Measurements from ENCODE around the gene CCM2L.

CCM2L gene

GRCh38 chr20:32009564-32009963 lies 674 bp upstream of the CCM2L start:
- Histone ChIP-seq H3K9me3 (ENCODE audit: insufficient read depth, low read length) (no peaks in the 10 kb centered on the region), H3K27me3 (ENCODE audit: insufficient read depth, insufficient read length) (no peaks in the 10 kb centered on the region)

DNA sequence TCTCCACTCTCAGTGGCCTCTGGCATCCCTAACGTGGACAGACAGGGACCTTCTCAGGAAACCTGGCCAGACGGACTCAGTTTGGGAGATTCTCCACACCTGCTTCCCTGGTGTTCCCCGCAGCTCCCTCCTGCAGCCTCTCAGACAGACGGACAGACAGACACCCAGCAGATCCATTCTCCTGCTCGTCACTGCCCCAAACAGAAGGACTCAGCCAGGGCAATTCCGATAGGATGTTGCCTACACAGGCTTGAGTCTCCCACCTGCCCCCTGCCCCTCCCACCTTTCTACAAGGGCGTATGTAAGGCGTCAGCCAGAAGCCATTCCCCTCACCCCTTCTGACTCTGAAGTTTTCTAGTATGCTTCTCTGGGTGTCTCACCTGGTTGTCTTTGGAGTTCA lies 428 bp downstream of the CCM2L start:
- H3K9ac ChIP-seq (ENCODE audit: insufficient read length, low read depth) = peak overlapping the region; percentile 32
- no peak overlapping the region for H3K4me3 ChIP-seq (ENCODE audit: insufficient read length, low read depth)
- peaks cover 6% of the 10 kb centered on the region for H3K4me1 ChIP-seq (ENCODE audit: insufficient read depth, insufficient read length)
- TF ChIP-seq SUZ12 (IDR thresholded peaks at IDR 0.05; ENCODE audit: extremely low read depth, insufficient read depth, insufficient read length) (no peak), YY1 (IDR thresholded peaks at IDR 0.05; ENCODE audit: insufficient read depth, insufficient read length) (no peak), ZNF274 (IDR thresholded peaks at IDR 0.05; ENCODE audit: low read depth, low read length) (no peak)
- no peaks in the 10 kb centered on the region for H3K27me3 ChIP-seq (ENCODE audit: insufficient read depth, insufficient read length)
- DNase-seq (ENCODE audit: low read depth, low spot score) = no peak
- no peaks in the 10 kb centered on the region for H3K9me3 ChIP-seq (ENCODE audit: insufficient read depth, low read length)
- no peaks in the 10 kb centered on the region for H3K36me3 ChIP-seq (ENCODE audit: insufficient read depth, insufficient read length, low read length)

More at GRCh38 chr20:32009564-32009963, 674 bp upstream of the CCM2L start:
- Histone ChIP-seq H3K36me3 (ENCODE audit: insufficient read depth, insufficient read length, low read length) (no peaks in the 10 kb centered on the region), H3K4me1 (ENCODE audit: insufficient read depth, insufficient read length) (peaks cover 6% of the 10 kb centered on the region), H3K9ac (ENCODE audit: insufficient read length, low read depth) (no peak overlapping the region), H3K4me3 (ENCODE audit: insufficient read length, low read depth) (no peak overlapping the region)
- TF ChIP-seq SUZ12 (IDR thresholded peaks at IDR 0.05; ENCODE audit: extremely low read depth, insufficient read depth, insufficient read length) = no peak
- TF ChIP-seq ZNF274 (IDR thresholded peaks at IDR 0.05; ENCODE audit: low read depth, low read length) = no peak
- TF ChIP-seq YY1 (IDR thresholded peaks at IDR 0.05; ENCODE audit: insufficient read depth, insufficient read length) = no peak
- DNase-seq (ENCODE audit: low read depth, low spot score) = no peak

DNA sequence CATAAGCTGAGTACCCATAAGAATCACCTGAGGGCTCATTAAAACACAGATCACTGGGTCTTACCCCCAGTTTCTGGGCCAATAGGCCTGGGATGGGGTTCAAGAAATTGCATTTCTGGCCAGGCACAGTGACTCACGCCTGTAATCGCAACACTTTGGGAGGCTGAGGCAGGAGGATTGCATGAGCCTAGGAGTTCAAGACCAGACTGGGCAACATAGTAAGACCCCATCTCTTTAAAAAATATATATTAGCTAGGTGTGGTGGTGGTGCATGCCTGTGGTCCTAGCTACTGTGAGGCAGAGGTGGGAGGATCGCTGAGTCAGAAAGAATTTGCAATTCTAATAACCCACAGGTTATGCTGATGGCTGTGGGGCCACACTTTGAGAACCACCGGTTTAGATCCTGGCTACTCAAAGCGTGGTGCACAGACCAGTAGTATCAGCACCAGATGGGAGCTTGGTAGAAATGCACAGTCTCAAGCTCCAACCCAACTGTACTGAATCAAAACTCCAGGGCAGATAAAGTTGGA lies 2.0 kb downstream of the CCM2L start:
- TF ChIP-seq SUZ12 (IDR thresholded peaks at IDR 0.05; ENCODE audit: extremely low read depth, insufficient read depth, insufficient read length) = no peak
- no peak for TF ChIP-seq ZNF274 (IDR thresholded peaks at IDR 0.05; ENCODE audit: low read depth, low read length)
- no peak for TF ChIP-seq YY1 (IDR thresholded peaks at IDR 0.05; ENCODE audit: insufficient read depth, insufficient read length)
- no peak overlapping the region for H3K9ac ChIP-seq (ENCODE audit: insufficient read length, low read depth)
- no peaks in the 10 kb centered on the region for H3K9me3 ChIP-seq (ENCODE audit: insufficient read depth, low read length)
- no peak overlapping the region for H3K4me3 ChIP-seq (ENCODE audit: insufficient read length, low read depth)
- H3K27me3 ChIP-seq (ENCODE audit: insufficient read depth, insufficient read length) = peaks cover 5% of the 10 kb centered on the region
- H3K4me1 ChIP-seq (ENCODE audit: insufficient read depth, insufficient read length) = peaks cover 6% of the 10 kb centered on the region
- no peaks in the 10 kb centered on the region for H3K36me3 ChIP-seq (ENCODE audit: insufficient read depth, insufficient read length, low read length)
- no peak for DNase-seq (ENCODE audit: low read depth, low spot score)

DNA sequence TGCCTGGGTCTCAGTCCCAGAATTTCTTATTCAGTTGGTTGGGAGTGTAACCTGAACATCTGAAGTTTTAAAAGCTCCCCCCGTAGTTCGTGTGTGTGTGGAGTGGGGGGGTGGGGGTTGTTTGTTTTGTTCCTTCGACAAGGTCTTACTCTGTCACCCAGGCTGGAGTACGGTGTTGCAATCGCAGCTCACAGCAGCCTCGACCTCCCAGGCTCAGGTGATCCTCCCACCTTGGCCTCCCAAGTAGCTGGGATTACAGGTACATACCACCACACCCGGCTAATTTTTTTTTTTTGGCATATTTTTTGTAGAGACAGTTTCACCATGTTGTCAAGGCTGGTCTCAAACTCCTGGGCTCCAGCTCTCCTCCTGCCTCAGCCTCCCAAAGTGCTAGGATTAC lies 3.1 kb downstream of the CCM2L start:
- Histone ChIP-seq H3K4me3 (ENCODE audit: insufficient read length, low read depth) (no peak overlapping the region), H3K27me3 (ENCODE audit: insufficient read depth, insufficient read length) (peaks cover 11% of the 10 kb centered on the region), H3K36me3 (ENCODE audit: insufficient read depth, insufficient read length, low read length) (no peaks in the 10 kb centered on the region), H3K9me3 (ENCODE audit: insufficient read depth, low read length) (no peaks in the 10 kb centered on the region), H3K9ac (ENCODE audit: insufficient read length, low read depth) (no peak overlapping the region), H3K4me1 (ENCODE audit: insufficient read depth, insufficient read length) (peaks cover 6% of the 10 kb centered on the region)
- TF ChIP-seq YY1 (IDR thresholded peaks at IDR 0.05; ENCODE audit: insufficient read depth, insufficient read length) = no peak
- no peak for TF ChIP-seq SUZ12 (IDR thresholded peaks at IDR 0.05; ENCODE audit: extremely low read depth, insufficient read depth, insufficient read length)
- TF ChIP-seq ZNF274 (IDR thresholded peaks at IDR 0.05; ENCODE audit: low read depth, low read length) = no peak
- no peak for DNase-seq (ENCODE audit: low read depth, low spot score)

GRCh38 chr20:32017711-32018251 lies 7.5 kb downstream of the CCM2L start:
- H3K9me3 ChIP-seq (ENCODE audit: insufficient read depth, low read length) = no peaks in the 10 kb centered on the region
- DNase-seq (ENCODE audit: low read depth, low spot score) = no peak
- H3K36me3 ChIP-seq (ENCODE audit: insufficient read depth, insufficient read length, low read length) = no peaks in the 10 kb centered on the region
- peaks cover 4% of the 10 kb centered on the region for H3K4me1 ChIP-seq (ENCODE audit: insufficient read depth, insufficient read length)
- TF ChIP-seq ZNF274 (IDR thresholded peaks at IDR 0.05; ENCODE audit: low read depth, low read length) (no peak), YY1 (IDR thresholded peaks at IDR 0.05; ENCODE audit: insufficient read depth, insufficient read length) (no peak), SUZ12 (IDR thresholded peaks at IDR 0.05; ENCODE audit: extremely low read depth, insufficient read depth, insufficient read length) (no peak)
- peak overlapping the region; percentile 51 for H3K4me3 ChIP-seq (ENCODE audit: insufficient read length, low read depth)
- peak overlapping the region; percentile 74 for H3K9ac ChIP-seq (ENCODE audit: insufficient read length, low read depth)
- H3K27me3 ChIP-seq (ENCODE audit: insufficient read depth, insufficient read length) = peaks cover 11% of the 10 kb centered on the region

DNA sequence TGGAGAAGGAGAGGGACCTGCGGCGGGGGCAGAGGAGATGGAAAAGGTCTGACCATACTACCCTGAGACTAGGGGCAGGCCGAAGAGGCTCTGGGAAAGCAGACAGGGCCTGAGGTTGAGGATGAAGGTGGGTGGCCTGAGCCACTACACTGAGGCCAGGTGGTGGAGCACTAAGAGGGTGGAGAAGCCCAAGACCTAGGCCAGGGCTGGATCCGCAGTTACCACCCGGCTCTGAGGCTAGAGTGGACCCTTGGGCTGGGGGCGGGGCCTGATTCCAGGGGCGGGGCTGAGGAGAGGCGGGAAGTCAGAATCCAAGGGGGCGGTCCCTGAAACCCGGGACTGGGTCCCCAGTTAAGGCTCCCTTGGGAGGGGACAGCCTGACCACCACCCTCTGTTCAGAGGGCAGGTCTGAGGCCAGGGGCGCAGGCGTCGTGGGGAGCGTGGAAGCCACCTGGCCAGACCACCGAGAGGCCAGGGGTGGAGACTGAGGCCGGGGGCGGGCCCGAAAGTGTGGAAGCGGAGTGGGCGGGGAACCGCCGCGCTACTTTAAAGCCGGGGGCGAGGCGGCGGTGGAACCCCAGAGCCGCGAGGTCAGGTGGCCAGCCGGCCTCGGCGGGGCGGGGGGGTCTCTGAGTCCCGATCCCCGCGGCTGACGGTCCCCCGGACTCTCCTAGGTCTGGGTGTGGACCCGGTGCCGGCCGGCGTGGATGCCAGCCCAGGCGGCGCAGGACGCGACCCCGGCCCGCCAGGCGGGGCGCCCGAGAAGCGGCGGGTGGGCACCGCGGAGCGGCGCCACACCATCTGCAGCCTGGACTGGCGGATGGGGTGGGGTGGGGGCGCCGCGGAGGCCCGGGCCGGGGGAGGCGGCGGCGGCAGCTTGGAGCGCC lies 8.3 kb downstream of the CCM2L start:
- H3K36me3 ChIP-seq (ENCODE audit: insufficient read depth, insufficient read length, low read length) = no peaks in the 10 kb centered on the region
- H3K9ac ChIP-seq (ENCODE audit: insufficient read length, low read depth) = peak overlapping the region; percentile 74
- H3K4me3 ChIP-seq (ENCODE audit: insufficient read length, low read depth) = peak overlapping the region; percentile 51
- TF ChIP-seq ZNF274 (IDR thresholded peaks at IDR 0.05; ENCODE audit: low read depth, low read length) = no peak
- no peak for TF ChIP-seq YY1 (IDR thresholded peaks at IDR 0.05; ENCODE audit: insufficient read depth, insufficient read length)
- no peak for TF ChIP-seq SUZ12 (IDR thresholded peaks at IDR 0.05; ENCODE audit: extremely low read depth, insufficient read depth, insufficient read length)
- no peaks in the 10 kb centered on the region for H3K9me3 ChIP-seq (ENCODE audit: insufficient read depth, low read length)
- peaks cover 4% of the 10 kb centered on the region for H3K4me1 ChIP-seq (ENCODE audit: insufficient read depth, insufficient read length)
- DNase-seq (ENCODE audit: low read depth, low spot score) = no peak
- H3K27me3 ChIP-seq (ENCODE audit: insufficient read depth, insufficient read length) = peaks cover 11% of the 10 kb centered on the region

DNA sequence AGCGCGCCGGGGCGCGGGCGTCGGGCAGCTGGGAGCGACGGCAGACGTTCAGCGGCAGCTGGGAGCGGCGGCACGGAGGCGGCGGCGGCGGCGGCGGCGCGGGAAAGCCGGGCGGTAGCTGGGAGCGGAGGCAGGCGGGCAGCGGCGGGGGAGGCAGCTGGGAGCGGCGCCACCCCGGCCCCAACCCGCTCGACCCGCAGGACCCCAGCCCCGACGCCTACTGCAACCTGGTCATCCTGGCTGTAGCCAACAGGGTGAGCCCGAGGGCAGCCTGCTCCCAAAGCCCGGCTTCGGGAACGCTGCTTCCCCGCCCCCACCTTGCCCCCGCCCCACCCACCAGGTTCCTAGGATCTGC lies 8.9 kb downstream of the CCM2L start:
- H3K4me1 ChIP-seq (ENCODE audit: insufficient read depth, insufficient read length) = peaks cover 4% of the 10 kb centered on the region
- H3K36me3 ChIP-seq (ENCODE audit: insufficient read depth, insufficient read length, low read length) = no peaks in the 10 kb centered on the region
- no peak for TF ChIP-seq SUZ12 (IDR thresholded peaks at IDR 0.05; ENCODE audit: extremely low read depth, insufficient read depth, insufficient read length)
- H3K4me3 ChIP-seq (ENCODE audit: insufficient read length, low read depth) = peak overlapping the region; percentile 51
- no peak for DNase-seq (ENCODE audit: low read depth, low spot score)
- H3K9me3 ChIP-seq (ENCODE audit: insufficient read depth, low read length) = no peaks in the 10 kb centered on the region
- H3K27me3 ChIP-seq (ENCODE audit: insufficient read depth, insufficient read length) = peaks cover 11% of the 10 kb centered on the region
- no peak overlapping the region for H3K9ac ChIP-seq (ENCODE audit: insufficient read length, low read depth)

Data from NT2/D1 (cell line).